Measurements from ENCODE around the gene PRKAG2.

PRKAG2 gene

GRCh38 chr7:151706277-151707104 is 170.4 kb downstream of the PRKAG2 start:
- Histone ChIP-seq H3K36me3 (no peaks in the 10 kb centered on the region), H3K4me1 (ENCODE audit: control insufficient read depth in 1 of 2, insufficient read depth in 1 of 2, low read depth in 1 of 2, low read length in 1 of 2) (no peaks in the 10 kb centered on the region), H3K4me3 (ENCODE audit: low read depth in 1 of 2, low read length in 1 of 2) (no peak overlapping the region), H3K9me3 (no peaks in the 10 kb centered on the region), H3K27me3 (no peaks in the 10 kb centered on the region), H3K27ac (no peak overlapping the region)
- no peak for TF ChIP-seq CTCF (IDR thresholded peaks at IDR 0.05)

GRCh38 chr7:151705636-151706276 is 171.2 kb downstream of the PRKAG2 start:
- no peaks in the 10 kb centered on the region for H3K27me3 ChIP-seq
- H3K4me1 ChIP-seq (ENCODE audit: control insufficient read depth in 1 of 2, insufficient read depth in 1 of 2, low read depth in 1 of 2, low read length in 1 of 2): no peaks in the 10 kb centered on the region
- TF ChIP-seq CTCF (IDR thresholded peaks at IDR 0.05): no peak
- no peaks in the 10 kb centered on the region for H3K9me3 ChIP-seq
- no peak overlapping the region for H3K27ac ChIP-seq
- no peak overlapping the region for H3K4me3 ChIP-seq (ENCODE audit: low read depth in 1 of 2, low read length in 1 of 2)
- no peaks in the 10 kb centered on the region for H3K36me3 ChIP-seq

- Histone ChIP-seq H3K9me3 (no peaks in the 10 kb centered on the region), H3K4me3 (ENCODE audit: low read depth in 1 of 2, low read length in 1 of 2) (no peak overlapping the region), H3K27ac (no peak overlapping the region), H3K27me3 (no peaks in the 10 kb centered on the region), H3K4me1 (ENCODE audit: control insufficient read depth in 1 of 2, insufficient read depth in 1 of 2, low read depth in 1 of 2, low read length in 1 of 2) (peaks cover 0 to 2% of the 10 kb centered on the region in 2 experiments), H3K36me3 (no peaks in the 10 kb centered on the region)
- no peak for TF ChIP-seq CTCF (IDR thresholded peaks at IDR 0.05)
Observed at GRCh38 chr7:151704960-151705635, 171.8 kb downstream of the PRKAG2 start.

GRCh38 chr7:151704299-151704959 is 172.5 kb downstream of the PRKAG2 start:
- no peak for TF ChIP-seq CTCF (IDR thresholded peaks at IDR 0.05)
- Histone ChIP-seq H3K4me3 (ENCODE audit: low read depth in 1 of 2, low read length in 1 of 2) (no peak overlapping the region), H3K36me3 (no peaks in the 10 kb centered on the region), H3K27ac (no peak overlapping the region), H3K9me3 (no peaks in the 10 kb centered on the region), H3K27me3 (peaks cover 5% of the 10 kb centered on the region), H3K4me1 (ENCODE audit: control insufficient read depth in 1 of 2, insufficient read depth in 1 of 2, low read depth in 1 of 2, low read length in 1 of 2) (peaks cover 0 to 6% of the 10 kb centered on the region in 2 experiments)

- Histone ChIP-seq H3K27me3 (peaks cover 5% of the 10 kb centered on the region), H3K36me3 (no peaks in the 10 kb centered on the region), H3K27ac (no peak overlapping the region), H3K9me3 (no peaks in the 10 kb centered on the region), H3K4me1 (ENCODE audit: control insufficient read depth in 1 of 2, insufficient read depth in 1 of 2, low read depth in 1 of 2, low read length in 1 of 2) (peaks cover 0 to 6% of the 10 kb centered on the region in 2 experiments), H3K4me3 (ENCODE audit: low read depth in 1 of 2, low read length in 1 of 2) (no peak overlapping the region)
- no peak for TF ChIP-seq CTCF (IDR thresholded peaks at IDR 0.05)
Observed at GRCh38 chr7:151702961-151703360, 174.0 kb downstream of the PRKAG2 start.

Data from neutrophil (primary cell).